Lower lobe of right lung (tissue), 2 donors: ENCODE data around the gene CHCHD6. TPM values are rescaled to one million over a fixed set of nuclear protein-coding genes. Genes with fewer than 3 reads are reported as not detected.

Experiments
- ATAC-seq, 2 donors: fragments of 200-7000 bp; cut with Tn5 transposase; one replicate each; pipeline ENCODE4 v1.9.1; 2020 to 2022; ENCODE audit warnings: mild to moderate bottlenecking in 2 of 2, moderate library complexity in 2 of 2
- DNase-seq: peaks from one replicate; pipeline ENCODE4 v3.0.0-alpha.2; 2020
- H3K27ac ChIP-seq: fragments of 200-600 bp; one replicate; pipeline ENCODE4 v1.8.0; 2022
- H3K27me3 ChIP-seq: fragments of 200-600 bp; one replicate; pipeline ENCODE4 v1.8.0; 2022; ENCODE audit warnings: low read depth
- H3K36me3 ChIP-seq: fragments of 200-600 bp; one replicate; pipeline ENCODE4 v1.8.0; 2022; ENCODE audit warnings: mild to moderate bottlenecking
- H3K4me1 ChIP-seq: fragments of 200-600 bp; one replicate; pipeline ENCODE4 v1.8.0; 2022
- H3K4me3 ChIP-seq: fragments of 200-600 bp; one replicate; pipeline ENCODE4 v1.8.0; 2022; ENCODE audit warnings: mild to moderate bottlenecking
- H3K9me3 ChIP-seq: fragments of 200-600 bp; one replicate; pipeline ENCODE4 v1.8.0; 2022
- CTCF ChIP-seq: fragments of 200-600 bp; IDR thresholded peaks from one replicate; pipeline ENCODE4 v1.8.0; 2022; ENCODE audit warnings: antibody characterized with exemption, mild to moderate bottlenecking
- intact Hi-C: fragments of 100-400 bp; cut with DNase I; formaldehyde crosslinking; loops from one replicate; pipeline ENCODE4 v1.11.0; 2022
- total RNA-seq: library from RNA; stranded (reverse); fragmentation: NEBNext Ultra II Directional; extraction: Animal tissue kit (Norgen Biotek cat#: 25700); gene quantifications from one replicate; pipeline ENCODE4 v1.2.1, GENCODE V29; 2021
- donor health status: DM: no; HTN: yes; CAD: no; lungs with severe emphysema.

CHCHD6 gene
- total RNA-seq, 1 donor from 2014 or later = 12.2 TPM

- Histone ChIP-seq H3K4me1 (peaks cover 43% of the 10 kb centered on the region), H3K36me3 (no peaks in the 10 kb centered on the region), H3K27ac (peak overlapping the region; percentile 28), H3K9me3 (no peaks in the 10 kb centered on the region), H3K27me3 (no peaks in the 10 kb centered on the region), H3K4me3 (no peak overlapping the region)
- no peak for DNase-seq
- intact Hi-C loops = no loop called here
- ATAC-seq = peak; percentile 22 to 40
- TF ChIP-seq CTCF = no peak
These were observed 222.8 kb downstream of the CHCHD6 start for GRCh38 chr3:126926684-126927400.

- H3K36me3 ChIP-seq = no peaks in the 10 kb centered on the region
- no peak overlapping the region for H3K4me3 ChIP-seq
- DNase-seq = no peak
- no peaks in the 10 kb centered on the region for H3K9me3 ChIP-seq
- H3K27me3 ChIP-seq = no peaks in the 10 kb centered on the region
- intact Hi-C loops = no loop called here
- H3K27ac ChIP-seq = no peak overlapping the region
- H3K4me1 ChIP-seq = peaks cover 44% of the 10 kb centered on the region
- TF ChIP-seq CTCF = no peak
- ATAC-seq = no peak
These were observed 223.3 kb downstream of the CHCHD6 start for GRCh38 chr3:126927401-126927750.

GRCh38 chr3:126927846-126928245 is 223.8 kb downstream of the CHCHD6 start:
- Histone ChIP-seq H3K27me3 (no peaks in the 10 kb centered on the region), H3K36me3 (no peaks in the 10 kb centered on the region), H3K27ac (no peak overlapping the region), H3K9me3 (no peaks in the 10 kb centered on the region), H3K4me3 (no peak overlapping the region), H3K4me1 (peaks cover 48% of the 10 kb centered on the region)
- intact Hi-C loops = no loop called here
- ATAC-seq = no peak
- TF ChIP-seq CTCF = no peak
- no peak for DNase-seq

GRCh38 chr3:126928921-126929474 is 225.0 kb downstream of the CHCHD6 start:
- no peak for ATAC-seq
- no peaks in the 10 kb centered on the region for H3K9me3 ChIP-seq
- intact Hi-C loops = no loop called here

GRCh38 chr3:126930936-126931600 is 227.0 kb downstream of the CHCHD6 start:
- no peak overlapping the region for H3K27ac ChIP-seq

More at GRCh38 chr3:126928921-126929474, 225.0 kb downstream of the CHCHD6 start:
- Histone ChIP-seq H3K27me3 (no peaks in the 10 kb centered on the region), H3K36me3 (no peaks in the 10 kb centered on the region), H3K27ac (no peak overlapping the region), H3K4me3 (no peak overlapping the region), H3K4me1 (peaks cover 49% of the 10 kb centered on the region)
- TF ChIP-seq CTCF = no peak
- no peak for DNase-seq

More at GRCh38 chr3:126930936-126931600, 227.0 kb downstream of the CHCHD6 start:
- peaks cover 28% of the 10 kb centered on the region for H3K4me1 ChIP-seq
- H3K27me3 ChIP-seq = no peaks in the 10 kb centered on the region
- H3K4me3 ChIP-seq = no peak overlapping the region
- ATAC-seq (no peak), DNase-seq (no peak)
- H3K36me3 ChIP-seq = no peaks in the 10 kb centered on the region
- H3K9me3 ChIP-seq = no peaks in the 10 kb centered on the region
- no peak for TF ChIP-seq CTCF
- intact Hi-C loops = no loop called here
